GM21390 (cell line): ENCODE measurements around the gene ERAP2.

Experiments used
- ATAC-seq: cut with Tn5 transposase; IDR thresholded peaks from one replicate; pipeline ENCODE4 v1.9.1; 2021; ENCODE audit not compliant: unreplicated experiment

ERAP2 gene

GRCh38 chr5:96893342-96893741 is 17.0 kb downstream of the ERAP2 start:
- no peak for ATAC-seq

- ATAC-seq: peak; percentile 90
Observed at GRCh38 chr5:96896276-96896675, 20.0 kb downstream of the ERAP2 start.

DNA sequence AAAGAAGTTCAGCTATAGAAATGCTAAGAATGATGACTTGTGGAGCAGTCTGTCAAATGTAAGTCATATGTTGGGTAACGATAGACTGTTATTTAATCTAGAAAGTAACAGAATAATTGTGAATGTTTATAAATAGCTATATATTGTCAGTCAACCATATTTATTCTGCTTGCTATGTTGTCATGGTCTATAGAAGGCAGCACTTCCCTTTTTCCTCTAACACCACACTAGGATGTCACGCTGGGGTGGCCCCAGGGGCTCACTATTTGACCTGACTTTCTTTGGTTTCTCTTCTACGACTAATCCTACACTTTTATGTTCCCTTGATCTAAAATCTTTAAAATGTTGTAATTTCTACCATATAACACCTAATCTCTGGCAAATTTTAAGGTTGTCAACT is 20.5 kb downstream of the ERAP2 start:
- ATAC-seq: peak; percentile 89

- no peak for ATAC-seq
Observed at GRCh38 chr5:96901384-96901783, 25.1 kb downstream of the ERAP2 start.

- no peak for ATAC-seq
Observed at GRCh38 chr5:96901841-96902240, 25.5 kb downstream of the ERAP2 start.

DNA sequence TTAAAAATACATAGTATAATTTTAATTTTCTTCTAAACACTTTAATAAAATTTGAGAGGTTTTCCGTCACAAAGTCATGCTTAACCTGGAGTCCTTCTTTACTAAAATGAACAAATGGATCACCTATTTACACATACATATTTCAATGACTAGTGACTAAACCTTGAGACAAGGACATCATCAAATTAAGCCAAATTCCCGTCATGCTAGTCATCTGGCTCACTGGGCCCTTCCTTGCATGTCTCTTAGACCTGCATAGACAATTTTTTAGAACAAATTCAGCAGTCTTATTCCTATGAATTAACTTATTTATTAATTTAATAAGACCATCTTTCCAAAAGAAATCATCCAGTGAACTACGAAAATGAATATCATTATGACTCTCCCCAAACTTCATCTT is 26.6 kb downstream of the ERAP2 start:
- no peak for ATAC-seq

DNA sequence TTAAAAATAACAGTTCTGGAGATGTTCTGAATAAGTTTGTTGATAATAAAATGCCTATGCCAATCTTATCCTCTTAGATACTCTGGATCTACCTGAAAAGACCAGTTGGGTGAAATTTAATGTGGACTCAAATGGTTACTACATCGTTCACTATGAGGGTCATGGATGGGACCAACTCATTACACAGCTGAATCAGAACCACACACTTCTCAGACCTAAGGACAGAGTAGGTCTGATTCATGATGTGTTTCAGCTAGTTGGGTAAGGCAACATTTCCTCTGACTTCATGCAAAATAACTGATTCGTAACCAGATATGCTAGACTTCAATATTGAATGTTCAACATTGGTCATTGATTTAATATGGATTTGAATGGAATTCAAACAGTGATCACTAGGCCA is 27.0 kb downstream of the ERAP2 start:
- ATAC-seq: no peak

- no peak for ATAC-seq
Observed at GRCh38 chr5:96904054-96904931, 28.0 kb downstream of the ERAP2 start.

- ATAC-seq: no peak
Observed at GRCh38 chr5:96905864-96906263, 29.6 kb downstream of the ERAP2 start.

GRCh38 chr5:96909003-96909402 is 32.7 kb downstream of the ERAP2 start:
- no peak for ATAC-seq

GRCh38 chr5:96909435-96909834 is 33.1 kb downstream of the ERAP2 start:
- ATAC-seq: no peak

- ATAC-seq: no peak
Observed at GRCh38 chr5:96911139-96911538, 34.8 kb downstream of the ERAP2 start.

DNA sequence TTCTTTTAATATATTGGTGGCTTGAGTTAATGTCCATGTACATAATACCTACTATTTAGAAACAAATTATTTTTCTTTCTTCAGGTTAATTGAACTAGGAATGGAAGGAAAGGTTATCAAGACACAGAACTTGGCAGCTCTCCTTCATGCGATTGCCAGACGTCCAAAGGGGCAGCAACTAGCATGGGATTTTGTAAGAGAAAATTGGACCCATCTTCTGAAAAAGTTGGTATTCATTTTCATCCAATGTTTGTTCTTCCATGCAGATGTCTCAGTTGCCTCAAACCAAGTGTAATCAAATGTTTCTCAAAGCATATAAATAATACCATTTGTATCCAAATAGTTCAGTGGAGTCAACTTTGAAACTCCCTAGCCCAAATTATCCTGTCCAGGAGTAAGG is 36.9 kb downstream of the ERAP2 start:
- ATAC-seq: no peak

DNA sequence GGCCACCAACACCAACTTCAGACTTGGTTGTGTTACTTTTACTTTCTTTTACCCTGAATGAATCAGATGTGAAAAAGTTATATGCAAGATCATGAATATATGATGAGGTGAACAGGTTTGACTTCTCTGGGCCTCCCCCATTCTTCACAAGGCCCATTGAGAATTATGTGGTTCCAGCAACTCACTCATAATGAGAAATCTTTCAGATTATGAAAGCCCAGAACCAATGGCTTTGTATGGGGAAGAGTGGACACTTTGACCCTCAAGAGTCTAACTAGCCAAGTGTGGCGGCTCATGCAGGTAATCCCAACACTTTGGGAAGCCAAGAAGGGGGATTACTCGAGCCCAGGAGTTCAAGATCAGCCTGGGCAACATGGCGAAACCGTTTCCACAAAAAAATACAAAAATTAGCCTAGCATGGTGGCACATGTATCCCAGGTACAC is 43.5 kb downstream of the ERAP2 start:
- ATAC-seq: peak; percentile 55

DNA sequence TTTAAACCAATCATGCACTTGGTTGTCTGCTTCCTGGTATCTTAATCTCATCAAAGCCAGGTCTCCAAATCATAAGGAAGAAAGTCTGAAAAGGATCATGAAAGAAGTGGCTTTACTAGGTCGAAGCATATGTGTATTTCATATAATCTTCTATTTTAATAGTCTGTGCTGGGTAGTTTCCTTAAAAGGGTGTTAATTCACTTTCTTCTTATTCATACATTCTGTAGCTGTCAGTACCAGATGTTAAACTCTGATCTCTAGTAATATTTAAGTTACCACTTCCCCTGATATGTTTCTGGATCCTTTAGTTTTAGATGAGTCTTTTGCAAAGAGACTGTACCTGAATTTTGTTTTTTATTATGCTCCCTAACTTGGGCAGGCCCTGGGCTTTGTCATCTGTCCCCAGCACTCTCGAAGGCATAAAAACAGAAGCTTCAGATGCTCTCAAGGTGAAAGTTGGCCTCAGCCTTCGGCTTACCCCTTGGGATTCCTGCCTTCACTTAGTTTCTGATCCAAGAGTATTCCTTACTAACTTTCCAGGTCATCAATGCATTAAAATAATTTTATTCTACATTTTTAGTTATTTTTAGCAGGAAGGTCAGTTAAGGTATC is 44.5 kb downstream of the ERAP2 start:
- no peak for ATAC-seq

- ATAC-seq: no peak
Observed at GRCh38 chr5:96922499-96923244, 46.4 kb downstream of the ERAP2 start.

DNA sequence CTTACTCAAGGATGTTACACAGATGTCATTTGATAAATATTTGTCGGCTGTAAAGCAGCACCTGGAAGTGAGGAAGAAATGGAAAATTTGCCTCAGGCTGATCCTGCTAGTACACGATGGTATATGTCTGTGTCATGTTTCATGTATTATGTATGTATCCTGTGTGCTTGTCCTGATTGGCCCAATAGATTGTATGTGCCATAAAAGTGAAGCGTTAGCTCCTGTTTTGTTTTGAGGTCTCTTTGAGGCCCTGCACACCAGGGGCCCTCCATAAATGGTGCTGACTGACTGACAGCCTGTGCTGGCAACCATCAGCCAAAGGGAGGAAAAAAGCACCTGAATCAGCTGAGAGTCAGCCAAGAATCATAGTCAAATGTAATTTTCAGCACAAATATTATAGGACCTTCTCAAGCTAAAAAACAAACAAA is 47.7 kb downstream of the ERAP2 start:
- no peak for ATAC-seq

DNA sequence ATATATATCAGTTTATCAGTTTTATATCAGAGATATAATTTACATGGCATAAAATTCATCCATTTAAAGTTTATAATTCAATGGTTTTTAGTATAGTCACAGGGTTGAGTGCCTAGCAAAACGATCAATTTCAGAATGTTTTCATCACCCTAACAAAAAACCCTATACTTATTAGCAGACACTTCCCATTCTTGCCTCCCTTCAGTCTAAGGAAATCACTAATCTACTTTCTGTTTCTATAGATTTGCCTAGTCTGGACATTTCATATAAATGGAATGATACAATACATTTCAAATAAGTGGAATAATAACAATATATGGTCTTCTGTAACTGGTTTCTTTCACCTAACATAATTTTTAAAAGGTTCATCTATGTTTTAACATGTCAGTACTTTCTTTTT is 50.0 kb downstream of the ERAP2 start:
- no peak for ATAC-seq

DNA sequence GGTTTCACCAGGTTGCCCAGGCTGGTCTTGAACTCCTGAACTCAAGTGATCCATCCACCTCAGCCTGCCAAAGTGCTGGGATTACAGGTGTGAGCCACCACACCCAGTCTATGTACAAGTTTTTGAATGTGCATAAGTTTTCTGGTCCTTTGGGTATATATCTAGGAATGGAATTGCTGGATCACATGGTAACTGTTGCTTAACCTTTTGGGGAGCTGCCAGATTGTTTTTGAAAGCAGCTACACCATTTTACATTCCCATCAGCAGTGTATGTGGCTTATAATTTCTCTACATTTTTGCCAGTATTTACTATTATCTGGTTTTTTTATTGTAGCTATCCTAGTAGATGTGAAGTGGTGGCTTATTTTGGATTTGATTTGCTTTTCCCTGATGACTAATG is 50.7 kb downstream of the ERAP2 start:
- ATAC-seq: no peak

- no peak for ATAC-seq
Observed at GRCh38 chr5:96928931-96929708, 52.8 kb downstream of the ERAP2 start.

GRCh38 chr5:96930058-96930457 is 53.8 kb downstream of the ERAP2 start:
- no peak for ATAC-seq
